HG03103 (cell line): ENCODE data around the gene HDAC9.
"Not testable (repeated sequence)": the region's sequence is repeated elsewhere in the genome, so short reads cannot be mapped to it uniquely, and the experiment has no call there.

Experiments
- ATAC-seq: cut with Tn5 transposase; IDR thresholded peaks from one replicate; pipeline ENCODE4 v1.9.1; 2021; ENCODE audit warnings: low read depth; ENCODE audit not compliant: unreplicated experiment

The HDAC9 gene

DNA sequence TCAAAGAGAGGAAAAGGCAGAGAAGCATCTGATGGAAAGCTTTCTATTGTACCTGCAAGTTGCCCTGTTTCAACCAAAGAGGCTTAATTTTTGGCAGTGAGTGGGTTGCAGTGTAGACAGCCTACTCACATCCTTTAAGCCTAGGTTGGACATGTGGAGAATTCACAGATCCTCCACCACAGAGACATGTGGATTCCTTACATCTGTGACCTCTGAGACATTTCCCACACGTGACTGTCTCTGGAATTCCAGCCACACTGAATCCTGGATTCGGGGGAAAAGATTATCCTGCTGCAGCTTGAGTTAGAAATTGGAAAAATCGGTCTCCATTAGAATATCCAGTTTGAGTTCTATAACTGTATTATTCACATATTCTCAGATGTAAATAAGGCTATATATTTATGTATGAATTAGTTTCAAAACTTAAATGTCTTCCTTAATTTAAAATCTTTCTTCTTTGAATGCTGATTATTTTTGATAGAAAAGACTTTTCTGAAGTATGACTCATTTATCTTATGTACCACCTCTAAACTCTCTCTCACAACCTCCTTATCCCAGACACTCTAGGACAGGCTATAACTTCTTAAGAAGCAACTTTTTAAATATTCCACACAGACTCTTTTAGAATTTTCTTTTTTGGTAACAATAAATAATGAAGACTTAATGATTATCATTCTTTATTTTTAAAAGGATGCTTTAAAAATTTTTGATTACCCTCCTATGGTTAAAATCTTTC is 498.6 kb downstream of the HDAC9 start:
- no peak for ATAC-seq

DNA sequence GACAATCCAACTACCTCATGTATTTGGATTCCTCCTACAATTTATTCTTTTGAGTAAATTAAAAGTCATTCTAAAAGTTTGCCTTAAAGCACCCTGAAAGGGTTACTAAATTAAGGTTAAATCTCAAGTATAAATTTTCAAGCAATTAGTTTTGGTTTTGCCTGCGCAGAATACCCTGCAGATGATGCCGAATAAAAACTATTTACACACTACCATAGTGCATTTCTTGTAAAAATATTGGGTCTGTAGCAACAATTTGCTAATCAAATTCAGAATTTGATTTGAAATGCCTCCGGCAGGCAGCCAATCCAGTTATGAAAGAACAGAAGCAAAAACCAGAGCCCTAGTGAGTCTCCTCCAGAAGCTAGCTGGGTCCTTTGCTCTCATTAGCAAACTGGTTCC is 499.7 kb downstream of the HDAC9 start:
- ATAC-seq: no peak

DNA sequence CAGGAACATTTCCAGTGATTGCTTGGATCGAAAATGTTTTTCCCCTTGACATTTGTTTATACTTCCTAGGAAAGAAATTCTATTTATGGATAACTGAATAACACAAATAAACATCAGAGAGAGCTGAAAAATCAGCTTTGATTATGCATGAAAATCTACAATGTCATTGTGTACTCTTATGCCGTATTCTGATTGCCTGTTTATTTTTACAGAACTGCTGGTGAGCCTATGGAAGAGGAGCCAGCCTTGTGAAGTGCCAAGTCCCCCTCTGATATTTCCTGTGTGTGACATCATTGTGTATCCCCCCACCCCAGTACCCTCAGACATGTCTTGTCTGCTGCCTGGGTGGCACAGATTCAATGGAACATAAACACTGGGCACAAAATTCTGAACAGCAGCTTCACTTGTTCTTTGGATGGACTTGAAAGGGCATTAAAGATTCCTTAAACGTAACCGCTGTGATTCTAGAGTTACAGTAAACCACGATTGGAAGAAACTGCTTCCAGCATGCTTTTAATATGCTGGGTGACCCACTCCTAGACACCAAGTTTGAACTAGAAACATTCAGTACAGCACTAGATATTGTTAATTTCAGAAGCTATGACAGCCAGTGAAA is 500.4 kb downstream of the HDAC9 start:
- no peak for ATAC-seq

DNA sequence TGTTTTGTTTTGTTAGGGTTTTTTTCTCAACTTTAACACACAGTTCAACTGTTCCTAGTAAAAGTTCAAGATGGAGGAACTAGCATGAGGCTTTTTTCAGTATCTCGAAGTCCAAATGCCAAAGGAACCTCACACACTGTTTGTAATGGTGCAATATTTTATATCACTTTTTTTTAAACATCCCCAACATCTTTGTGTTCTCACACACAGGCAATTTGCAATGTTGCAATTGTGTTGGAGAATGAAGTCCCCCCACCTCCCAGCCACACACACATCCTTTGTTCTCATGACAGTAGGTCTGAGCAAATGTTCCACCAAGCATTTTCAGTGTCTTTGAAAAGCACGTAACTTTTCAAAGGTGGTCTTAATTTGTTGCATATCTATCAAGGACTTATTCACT is 501.0 kb downstream of the HDAC9 start:
- ATAC-seq: no peak

DNA sequence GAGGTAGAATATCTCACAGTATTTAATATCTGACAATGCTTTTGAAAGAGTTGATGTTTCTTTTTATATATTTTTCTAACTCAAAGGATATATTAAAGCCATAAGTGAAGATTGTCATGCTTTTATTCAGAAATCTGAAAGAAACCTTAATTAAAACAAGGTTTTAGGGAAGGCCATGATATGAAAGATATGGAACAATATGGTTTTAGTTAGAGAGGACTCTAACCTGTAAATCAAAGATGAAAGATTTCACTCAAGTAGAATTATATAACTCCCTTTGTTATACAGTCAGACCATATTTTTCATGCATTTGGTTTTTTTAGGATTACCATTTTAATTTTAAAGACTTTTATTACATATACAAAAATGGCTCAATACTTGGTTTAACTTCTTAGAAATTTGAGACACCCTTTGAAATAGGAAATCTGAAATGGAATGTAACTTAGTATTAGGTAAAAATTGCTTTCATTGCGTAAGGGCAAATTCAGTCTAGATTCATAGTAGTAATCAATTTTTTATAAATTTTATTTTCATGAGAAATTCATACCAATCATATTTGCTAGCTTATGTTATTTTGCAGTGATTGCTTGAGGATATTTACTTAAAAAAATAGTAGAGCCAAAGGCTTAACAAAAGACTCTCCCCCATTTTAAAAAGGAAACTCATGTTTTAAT is 502.1 kb downstream of the HDAC9 start:
- ATAC-seq: no peak

DNA sequence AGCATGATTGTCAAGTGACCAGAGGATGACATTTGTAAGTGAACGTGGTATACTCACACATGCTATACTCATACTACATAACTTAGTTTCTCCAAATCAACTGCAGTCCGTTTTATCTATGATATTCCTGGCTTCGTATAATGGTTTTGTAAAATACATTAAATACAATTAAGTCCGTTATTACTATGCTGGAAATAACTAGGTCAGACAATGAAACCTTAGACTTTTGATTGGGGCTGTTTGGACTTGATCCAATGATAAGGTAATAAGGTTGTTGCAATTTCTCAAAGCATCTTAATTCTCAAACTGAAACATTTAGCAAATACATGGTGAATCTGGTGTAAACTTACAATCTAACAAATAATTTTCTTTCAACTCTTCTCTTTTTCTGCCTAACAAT is 504.9 kb downstream of the HDAC9 start:
- ATAC-seq: no peak

DNA sequence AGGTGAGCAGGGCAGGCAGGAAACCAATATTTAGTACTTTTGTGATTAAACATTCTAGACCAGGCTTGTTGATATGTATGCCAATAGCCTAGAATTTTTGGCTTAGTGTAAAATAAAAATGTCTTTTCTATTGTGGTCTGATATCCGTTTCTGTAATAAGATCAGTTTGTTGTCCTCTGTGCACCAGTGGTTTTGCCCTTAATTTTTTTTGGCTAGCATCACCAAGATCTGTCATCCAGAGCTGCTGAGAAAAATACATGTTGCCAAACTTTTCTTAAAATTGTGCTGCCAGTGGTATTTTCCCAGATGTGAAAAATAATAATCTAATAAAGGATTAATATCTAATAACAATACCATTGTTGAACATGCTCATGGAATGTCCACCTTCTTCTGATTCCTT is 506.3 kb downstream of the HDAC9 start:
- ATAC-seq: no peak

DNA sequence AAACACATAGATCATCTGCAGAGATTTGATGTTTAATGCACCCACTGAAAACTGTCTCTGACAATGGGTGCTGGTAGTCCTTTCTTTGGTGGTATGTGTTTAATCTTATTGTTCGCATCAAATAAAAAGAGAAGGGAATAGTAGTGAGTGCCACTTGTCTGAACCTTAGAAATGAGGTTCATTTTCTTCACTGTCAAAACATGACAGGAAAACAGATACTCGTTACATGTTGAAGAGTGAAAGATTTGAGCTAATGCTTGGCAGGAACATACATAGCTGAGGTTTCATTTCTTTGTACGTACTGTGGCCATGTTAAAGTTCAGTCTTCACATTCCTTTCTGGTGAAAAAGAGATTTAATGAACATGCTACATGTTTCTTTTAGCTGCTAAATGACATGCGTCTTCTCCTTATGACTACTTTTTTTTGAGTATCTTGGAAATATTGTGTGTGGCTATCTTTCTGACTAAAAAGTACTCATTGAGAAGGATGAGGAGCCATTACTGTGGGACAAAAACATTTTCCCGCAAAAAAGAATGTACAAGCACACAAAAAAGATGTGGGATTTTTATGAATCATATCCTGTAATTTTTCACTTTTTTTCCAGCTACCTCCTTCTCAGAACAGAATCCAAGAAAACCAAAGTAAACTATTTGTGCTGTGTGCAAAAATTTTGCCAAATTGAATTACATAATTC is 513.8 kb downstream of the HDAC9 start:
- no peak for ATAC-seq

DNA sequence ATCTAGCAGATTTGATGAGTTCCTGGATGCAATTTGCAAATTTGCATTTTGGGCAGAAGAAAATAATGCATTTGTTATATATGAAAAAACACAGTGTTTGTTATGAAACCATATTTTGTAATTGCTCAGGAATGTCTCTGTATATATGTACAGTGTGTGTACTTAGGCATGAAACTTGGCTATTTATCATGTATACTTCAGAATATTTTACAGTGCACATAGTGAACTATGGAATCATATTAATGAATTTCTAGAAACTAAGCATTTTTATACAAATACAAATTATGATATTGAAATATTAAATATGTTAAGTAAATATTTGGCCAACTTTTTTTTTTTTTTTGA is 514.4 kb downstream of the HDAC9 start:
- no peak for ATAC-seq

DNA sequence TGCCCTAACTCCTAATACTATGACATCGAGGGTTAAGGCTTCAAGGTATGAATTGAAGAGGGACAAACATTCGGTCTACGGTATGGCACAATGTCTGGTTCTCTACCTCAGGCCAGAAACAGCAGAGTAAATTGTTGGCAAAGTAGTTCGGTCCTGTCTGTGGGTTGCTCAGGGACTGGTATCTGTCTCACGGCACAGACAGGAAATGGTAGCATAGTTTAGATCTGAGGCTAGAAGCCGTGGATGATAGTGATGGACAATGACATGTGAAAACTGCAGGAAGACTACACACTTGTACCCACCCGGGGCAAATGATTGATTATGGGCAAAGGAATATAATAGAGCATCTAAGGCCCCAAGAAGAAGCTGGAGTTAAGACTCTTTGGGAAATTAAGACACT is 515.7 kb downstream of the HDAC9 start:
- ATAC-seq: no peak

DNA sequence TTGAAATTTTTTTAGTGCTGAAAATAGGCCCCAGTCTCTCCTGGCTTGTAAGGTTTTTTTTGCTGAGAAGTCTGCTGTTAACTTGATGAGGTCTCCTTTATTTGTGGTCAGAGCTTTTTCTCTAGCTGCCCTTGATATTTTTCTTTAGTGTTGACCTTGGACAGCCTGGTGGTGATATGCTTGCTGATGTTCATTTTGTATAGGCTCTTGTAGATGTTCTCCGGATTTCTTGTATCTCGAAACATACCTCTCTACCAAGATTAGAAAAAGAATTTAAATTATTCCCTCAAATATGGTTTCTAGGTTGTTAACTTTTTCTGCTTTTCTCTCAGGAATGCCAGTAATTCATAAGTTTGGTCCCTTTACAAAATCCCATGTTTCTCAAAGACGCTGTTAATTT is 519.5 kb downstream of the HDAC9 start:
- ATAC-seq: no peak

DNA sequence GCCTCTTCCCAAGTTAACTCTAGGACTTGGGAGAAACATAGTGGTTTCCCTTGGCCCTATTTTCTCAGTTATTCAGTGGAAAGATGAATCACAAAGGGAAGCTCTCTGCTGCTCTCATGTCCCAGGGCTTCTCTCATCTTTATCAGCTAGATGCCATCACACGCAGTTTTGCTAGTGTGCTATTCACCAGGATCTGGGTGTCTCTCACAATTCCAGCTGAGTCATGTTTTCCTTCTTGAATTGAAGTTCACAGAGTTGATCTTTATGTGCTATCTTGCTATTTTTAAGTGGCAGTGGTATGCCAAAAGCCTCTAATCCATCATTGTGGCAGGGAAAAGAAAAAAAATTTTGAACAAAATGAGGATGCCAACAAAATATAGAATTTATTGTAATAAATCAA is 520.6 kb downstream of the HDAC9 start:
- ATAC-seq: no peak

DNA sequence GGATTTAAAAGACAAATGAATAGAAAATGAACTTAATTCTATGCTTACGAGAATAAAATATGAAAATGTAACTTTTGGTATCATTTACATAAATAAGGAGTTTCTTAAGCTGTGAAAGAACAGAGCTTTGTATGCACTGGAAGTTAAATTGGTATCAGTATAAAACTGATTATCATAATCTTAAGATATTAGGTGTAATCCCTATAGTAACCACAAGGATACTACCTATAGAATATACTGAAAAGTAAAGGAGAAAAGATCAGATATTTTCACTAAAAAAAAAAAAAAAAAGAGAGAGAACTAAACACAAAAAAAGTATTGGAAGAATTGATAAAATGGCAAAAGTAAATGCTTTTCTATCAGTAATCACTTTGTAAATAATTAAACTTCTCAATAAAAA is 521.8 kb downstream of the HDAC9 start:
- no peak for ATAC-seq

DNA sequence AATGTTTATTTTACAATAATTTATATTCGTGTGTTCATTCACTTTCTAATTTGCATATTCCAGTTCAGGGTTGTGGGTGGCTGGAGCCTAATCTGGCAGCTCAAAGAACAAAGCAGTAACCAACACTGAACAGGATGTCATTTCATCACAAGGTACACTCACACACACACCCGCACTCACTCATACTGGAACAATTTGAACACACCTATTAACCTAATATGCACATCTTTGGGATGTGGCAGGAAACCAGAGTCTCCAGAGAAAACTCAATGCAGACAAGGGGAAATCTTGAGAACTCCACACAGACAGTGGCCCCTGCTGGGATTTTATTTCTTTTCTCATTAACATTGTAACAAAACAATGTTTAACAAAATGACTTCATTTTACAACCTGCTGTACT is 524.5 kb downstream of the HDAC9 start:
- ATAC-seq: no peak

DNA sequence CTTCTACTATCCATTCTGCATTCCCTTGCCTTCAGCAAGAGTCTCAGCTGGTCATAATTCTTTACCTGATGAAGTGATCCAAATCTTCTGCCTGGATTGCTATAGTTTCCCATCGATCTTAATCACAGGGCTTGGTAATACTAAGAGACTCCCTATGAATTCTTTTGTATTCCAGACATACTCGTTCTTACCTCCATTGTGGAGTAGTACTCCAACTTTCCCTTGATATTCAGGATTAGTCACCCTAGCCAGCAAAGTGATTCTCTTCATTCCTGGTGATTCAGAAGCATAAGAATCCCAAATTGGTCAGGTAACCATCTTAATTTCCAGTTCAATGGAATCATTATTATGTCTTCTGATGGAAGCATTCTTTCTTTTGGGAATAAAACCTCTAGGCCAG is 525.2 kb downstream of the HDAC9 start:
- no peak for ATAC-seq

DNA sequence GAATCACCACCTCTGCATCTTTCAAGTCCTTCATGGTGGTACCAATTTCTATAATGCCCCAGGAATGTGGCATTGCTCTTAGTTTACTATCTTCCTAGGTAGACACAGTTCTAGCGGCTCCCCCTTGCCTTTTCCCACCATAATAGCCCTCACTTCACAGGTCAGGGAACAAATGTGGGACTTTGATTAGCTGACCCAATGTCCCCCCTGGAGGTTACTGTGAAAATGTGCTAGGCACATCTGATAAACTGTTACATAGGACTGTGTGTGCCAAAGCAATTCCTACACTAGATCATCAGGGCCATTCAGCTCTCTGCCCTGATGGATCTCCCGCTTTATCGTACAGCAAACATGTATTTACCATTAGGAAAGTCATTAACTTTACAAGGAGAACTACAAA is 527.9 kb downstream of the HDAC9 start:
- no peak for ATAC-seq

DNA sequence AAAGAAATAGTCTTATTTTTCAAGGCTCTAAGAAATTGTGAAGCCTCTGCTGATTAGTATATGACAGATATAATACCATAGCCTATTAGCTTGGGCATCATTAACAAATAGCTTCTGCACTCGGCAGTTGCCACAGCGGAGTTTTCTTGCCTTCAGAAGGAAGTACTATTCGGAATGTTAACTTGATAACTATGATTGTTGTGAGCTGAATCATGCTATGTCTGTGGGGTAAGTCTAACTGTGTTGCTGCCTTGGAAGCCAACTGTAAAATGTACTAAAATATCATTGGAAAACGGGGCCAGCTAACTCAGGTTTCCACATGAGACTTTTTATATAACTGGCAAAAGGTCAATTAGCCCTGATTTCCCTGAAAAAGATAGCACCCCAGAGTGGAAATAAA is 528.7 kb downstream of the HDAC9 start:
- ATAC-seq: no peak

DNA sequence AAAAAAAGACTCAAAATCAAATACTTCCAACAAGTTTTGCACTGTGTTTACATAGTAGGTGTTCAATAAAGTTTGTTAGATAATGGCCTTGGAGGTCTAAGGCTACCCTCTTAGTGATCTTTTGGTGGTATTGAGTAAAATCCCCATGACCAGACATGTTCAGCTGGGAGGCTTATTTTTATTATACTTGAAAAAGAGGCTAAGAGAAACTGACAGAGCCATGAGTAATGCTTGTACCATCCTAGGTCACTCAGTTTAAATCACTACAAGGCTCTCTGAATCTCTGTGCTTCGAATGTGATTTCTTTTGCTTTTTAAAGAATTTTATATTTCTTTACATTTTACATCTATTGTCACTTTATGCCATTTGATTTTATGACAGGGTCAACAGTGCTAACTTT is 531.3 kb downstream of the HDAC9 start:
- no peak for ATAC-seq

DNA sequence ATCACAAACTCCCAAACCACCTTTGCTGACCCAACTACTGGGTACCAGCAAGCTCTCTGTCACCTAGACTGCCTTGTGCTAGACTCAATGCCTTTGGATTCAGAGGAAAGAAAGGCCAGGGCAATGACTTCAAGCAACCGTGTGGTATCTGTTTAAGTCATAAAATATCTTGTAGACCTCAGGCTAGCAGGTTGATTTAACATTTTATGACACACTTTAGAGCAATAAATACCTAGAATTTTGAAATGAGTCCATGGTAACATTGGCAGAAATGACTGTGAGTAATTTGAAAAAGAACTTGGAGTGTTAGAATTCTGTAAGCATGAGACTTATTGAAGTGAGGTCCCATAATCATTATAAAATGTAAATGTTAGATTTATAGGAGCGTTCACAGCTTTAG is 534.7 kb downstream of the HDAC9 start:
- no peak for ATAC-seq

DNA sequence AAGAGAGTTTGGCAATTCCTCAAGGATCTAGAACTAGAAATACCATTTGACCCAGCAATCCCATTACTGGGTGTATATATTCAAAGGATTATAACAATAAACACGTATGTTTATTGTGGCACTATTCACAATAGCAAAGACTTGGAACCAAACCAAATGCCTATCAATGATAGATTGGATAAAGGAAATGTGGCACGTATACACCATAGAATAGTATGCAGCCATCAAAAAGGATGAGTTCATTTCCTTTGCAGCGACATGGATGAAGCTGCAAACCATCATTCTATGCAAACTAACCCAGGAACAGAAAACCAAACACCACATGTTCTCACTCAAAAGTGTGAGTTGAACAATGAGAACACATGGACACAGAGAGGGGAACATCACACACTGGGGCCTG is 537.4 kb downstream of the HDAC9 start:
- ATAC-seq: not testable (repeated sequence)

DNA sequence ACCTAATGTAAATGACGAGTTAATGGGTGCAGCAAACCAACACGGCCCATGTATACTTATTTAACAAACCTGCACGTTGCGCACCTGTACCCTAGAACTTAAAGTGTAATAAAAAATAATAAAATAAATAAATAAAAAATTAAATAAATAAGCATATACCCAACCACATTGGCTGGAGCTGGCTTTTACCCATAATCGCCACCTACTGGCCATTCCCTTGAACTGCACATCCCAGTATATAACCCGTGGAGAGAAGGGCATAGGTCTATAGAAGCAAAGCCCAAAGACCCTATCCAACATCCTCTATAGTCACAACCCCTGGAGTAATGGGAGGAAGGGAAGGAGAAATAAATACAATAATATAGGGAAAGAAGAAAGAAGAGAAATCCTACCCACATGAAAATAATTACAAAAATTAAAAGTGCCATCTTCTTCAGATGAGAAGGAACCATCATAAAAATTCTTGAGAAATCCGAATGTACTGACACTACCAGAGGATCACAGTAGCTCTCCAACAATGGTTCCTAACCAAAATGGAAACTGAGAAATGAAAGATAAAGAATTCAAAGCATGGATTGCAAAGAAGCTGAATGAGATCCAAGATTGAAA is 556.3 kb downstream of the HDAC9 start:
- ATAC-seq: peak; percentile 85
